Cerebellar nuclear complex (tissue), 1 donor: ENCODE results near the gene CCDC167.

Source experiments
- DNase-seq, 2 experiments: peaks; one replicate each; lab custom pipeline; 2025; lab: John Stamatoyannopoulos, UW

Gene CCDC167

GRCh38 chr6:37499433-37500293, at the start of gene CCDC167:
Gene CCDC167 (minus strand): TSS chr6:37499893. CDS start chr6:37499863, 30 bp downstream.
- DNase-seq, result peak; percentile 86 to 92

- no peak for DNase-seq
Observed at GRCh38 chr6:37549154-37549553, 49.5 kb upstream of the CCDC167 start.

DNA sequence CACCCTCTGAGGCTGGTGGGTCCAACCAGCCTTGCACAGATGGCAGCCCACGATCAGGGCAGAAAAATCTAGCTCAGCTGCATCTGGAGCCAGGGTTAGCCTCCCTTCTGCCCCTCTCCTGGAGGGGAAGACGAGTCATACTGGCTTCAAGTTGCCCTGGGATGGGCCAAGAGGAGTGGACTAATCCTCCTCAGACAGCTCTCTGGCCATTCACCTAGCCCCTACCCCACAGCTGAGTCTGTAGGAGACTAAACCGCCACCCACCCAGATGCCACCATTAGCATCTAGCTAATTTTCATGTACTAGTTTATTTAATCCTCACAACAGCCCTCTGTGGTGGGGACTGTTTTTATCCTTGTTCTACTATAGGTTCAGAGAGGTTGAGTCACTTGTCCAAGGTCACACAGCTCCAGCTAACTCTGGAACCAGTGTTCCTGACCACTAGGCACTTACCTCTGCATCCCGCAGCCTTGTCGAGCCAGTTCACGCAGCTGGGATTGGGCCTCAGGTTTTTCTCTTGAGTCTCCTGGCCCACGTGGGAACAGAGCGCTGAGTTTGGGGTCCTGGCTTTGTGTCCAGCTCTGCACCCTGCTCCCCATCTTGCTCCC, 48.5 kb upstream of the CCDC167 start:
- no peak for DNase-seq

DNA sequence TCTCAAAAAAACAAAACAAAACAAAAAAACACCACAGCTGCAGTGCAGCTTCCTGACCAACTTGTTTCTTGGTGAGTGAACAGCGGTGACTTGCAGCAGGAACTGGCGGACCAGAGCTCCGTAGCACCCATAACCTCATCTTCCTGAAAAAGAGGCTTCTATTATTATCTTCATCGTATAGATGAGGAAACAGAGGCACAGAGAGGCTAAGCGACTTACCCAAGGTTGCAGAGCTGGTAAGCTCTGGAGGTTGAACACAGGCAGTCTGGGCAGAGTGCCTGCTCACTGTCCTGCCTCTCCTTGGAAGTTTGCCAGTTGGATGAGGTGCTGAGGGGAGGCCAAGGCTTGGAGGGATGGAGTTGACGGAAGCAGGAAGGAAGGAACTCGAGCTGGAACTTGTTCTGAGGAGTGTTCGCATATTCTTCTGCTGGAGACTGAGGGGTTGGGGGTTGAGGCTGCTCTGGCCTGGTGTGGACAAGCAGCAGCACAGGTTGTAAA, 47.9 kb upstream of the CCDC167 start:
- DNase-seq, result no peak

DNA sequence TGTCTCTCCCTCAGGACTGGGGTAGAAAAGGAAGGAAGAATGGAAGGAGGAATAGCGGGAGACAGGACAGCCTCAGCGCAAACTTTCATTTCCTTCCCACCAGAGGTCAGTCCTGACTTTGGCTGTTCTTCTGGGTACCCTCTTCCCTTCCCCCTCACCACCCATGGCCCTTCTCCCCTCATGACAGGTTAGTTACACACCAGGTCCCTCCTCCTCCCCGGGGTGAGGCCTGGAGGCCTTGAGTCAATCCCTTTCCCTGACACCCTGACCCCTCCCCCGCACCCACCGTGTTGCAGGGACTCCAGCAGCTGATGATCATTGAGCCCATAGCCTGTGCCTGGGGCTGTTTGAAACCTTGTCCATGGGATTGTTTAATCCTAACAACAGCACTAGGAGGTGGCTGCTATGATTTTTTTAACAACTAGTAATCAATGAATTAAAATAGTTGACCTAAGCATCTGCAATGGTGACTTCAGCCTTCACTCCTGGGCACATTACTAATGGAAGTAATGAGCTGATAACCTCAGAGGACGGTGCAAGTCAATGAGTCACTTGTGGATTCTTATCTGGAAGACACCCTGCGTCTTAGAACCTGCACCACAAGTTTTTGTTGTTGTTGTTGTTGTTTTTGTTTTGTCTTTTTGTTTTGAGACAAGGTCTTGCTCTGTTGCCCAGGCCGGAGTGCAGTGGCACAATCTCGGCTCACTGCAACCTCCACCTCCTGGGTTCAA, 46.6 kb upstream of the CCDC167 start:
- no peak for DNase-seq

GRCh38 chr6:37544530-37544929, 44.8 kb upstream of the CCDC167 start:
- DNase-seq, result no peak

DNA sequence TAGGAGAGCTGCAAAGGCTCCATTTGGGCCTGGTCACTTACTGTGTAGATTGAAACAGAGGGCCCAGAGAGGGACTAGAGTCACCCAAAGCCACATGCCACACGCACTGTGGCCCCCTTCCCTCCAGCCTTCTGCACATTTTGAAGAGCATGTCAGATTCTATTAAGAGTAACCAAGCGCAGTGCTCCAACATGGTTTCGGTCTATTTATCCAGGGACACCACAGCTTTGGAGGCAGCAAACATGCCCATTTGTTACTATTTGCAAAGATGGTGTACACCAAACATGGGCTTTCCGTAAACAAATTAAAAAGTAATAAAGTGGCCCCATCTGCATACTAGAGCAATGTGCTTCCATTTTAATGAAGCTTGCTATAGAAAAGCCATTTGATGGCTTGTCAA, 43.7 kb upstream of the CCDC167 start:
- no peak for DNase-seq

DNA sequence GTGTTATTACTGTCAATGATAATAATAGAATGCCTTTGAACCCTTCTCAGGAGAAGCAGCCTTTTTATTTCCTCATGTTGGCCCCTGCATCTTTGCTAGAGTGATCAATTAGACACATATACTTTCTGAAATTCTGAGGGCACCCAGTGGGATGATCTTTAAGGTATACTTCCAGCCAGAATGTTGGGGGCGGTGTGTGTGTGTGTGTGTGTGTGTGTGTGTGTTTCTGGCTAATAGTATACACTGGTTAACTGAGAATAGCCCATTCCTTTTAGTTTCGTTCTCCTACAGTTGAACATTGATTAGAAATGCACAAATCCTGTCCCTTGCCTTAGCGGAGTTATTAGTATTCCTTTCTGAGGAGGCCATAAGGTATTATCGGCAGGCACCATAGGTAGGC, 41.7 kb upstream of the CCDC167 start:
- no peak for DNase-seq

- DNase-seq, result no peak
Observed at GRCh38 chr6:37540390-37540789, 40.7 kb upstream of the CCDC167 start.

GRCh38 chr6:37540029-37540352, 40.3 kb upstream of the CCDC167 start:
- DNase-seq, result no peak

DNA sequence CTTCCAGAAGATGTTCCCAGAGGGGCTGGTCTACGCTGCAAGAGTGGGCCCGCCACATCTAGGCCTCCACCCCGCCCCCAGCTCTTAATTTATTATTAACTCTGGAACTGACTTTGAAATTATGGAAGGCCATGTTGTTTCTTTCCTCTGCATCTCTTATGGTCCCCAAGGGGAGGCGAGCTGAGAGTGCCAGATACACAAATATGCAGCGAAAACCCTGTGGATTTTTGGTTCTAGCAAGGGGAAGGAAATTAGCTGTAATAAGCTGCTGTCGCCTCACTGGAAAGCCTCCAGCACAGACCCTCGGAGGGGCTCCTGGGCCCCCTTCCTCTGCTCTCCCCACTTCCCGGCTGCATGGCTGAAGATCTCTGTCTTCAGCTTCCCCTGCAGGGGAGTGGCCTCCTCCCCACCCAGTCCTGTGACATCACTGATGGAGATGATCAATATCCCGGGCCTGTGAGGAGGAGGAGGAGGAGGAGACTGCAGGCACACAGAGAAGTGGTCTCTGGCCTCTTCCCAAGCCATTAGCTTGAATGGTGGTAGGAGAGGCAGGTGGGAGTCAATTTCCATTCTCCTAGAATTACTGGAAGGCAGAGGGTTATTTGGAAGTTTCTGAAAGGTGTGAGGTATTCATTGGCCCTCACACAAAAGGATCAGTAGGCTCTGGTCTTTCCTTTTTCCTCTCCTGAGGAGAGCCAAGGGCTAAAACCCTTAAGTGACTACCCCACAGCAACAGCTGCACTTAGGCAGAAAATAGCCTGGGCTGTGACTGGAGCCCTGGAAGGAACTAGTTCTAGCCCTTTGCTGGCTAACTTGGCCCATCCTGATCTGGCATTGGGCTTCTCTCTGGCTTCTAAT, 39.7 kb upstream of the CCDC167 start:
- DNase-seq, result no peak

DNA sequence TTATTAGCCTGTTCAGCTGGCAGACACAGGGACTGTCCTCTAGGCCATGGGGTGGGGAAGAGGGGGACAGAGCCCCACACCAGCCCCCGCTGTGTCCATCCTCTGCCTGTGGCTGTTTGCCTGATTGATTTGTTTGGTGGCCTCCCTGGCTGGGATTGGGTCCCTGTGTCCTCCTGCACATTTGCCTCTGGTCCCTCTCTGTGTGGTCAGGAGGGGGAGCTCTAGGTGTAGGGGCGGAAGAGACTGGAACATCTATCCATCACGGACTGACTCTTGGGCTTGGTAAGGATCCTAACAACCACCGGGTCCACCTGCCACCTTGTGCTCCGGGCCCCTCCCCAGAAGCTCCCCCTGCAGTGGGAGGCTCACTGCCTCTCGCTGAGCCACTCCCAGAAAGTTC, 38.4 kb upstream of the CCDC167 start:
- DNase-seq, result no peak

- no peak for DNase-seq
Observed at GRCh38 chr6:37537548-37537947, 37.9 kb upstream of the CCDC167 start.

DNA sequence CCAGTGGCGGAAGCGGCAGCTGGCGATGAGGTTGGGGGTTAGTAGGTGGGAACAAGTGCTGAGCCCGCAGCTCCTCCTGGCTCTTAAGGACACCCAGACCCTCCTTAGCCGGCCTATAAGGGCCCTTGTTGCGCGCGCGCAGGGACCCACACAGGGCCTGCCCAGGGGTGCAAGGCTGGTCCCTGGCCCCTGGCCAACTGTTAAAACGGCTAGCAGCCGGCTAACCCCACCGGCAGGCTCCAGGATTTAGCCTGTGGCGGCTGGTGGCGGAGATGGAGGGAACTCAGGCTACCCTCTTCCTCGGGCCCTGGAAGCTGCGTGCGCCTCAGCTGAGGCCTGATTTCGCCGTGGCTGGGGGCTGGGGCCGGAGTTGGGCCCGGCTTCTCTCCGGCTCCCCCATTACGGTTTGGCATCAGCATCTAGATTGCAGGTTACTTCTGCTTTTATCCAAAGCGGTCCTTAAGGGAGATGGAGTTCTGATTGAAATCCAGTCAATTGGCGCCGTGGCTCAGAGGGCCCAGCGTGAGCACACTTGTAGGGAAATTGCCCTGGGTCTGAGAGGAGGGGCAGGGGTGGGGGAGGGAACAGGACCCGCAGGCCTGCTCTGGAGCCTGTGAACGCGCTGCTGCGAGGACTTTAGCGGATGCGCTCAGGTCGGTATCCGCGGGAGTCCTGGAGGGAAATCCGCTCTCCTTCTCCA, 36.9 kb upstream of the CCDC167 start:
- DNase-seq, result no peak

- no peak for DNase-seq
Observed at GRCh38 chr6:37535759-37536490, 36.2 kb upstream of the CCDC167 start.

DNA sequence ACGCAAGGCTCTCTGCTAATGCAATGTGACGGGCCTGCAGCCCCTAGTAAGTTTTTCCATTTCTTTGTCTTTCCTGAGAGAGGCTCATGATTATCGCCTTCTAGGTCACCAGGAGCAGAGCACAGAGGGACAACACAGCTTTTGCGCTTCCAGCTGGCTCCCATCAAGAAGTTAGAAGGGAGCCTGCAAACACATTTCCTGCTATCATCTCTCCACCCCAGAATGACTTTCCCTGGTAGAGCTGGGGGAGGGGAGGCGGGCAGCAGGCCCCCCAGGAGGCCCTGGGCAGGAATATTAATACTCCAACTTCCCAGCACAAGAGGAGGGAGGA, 35.7 kb upstream of the CCDC167 start:
- no peak for DNase-seq

DNA sequence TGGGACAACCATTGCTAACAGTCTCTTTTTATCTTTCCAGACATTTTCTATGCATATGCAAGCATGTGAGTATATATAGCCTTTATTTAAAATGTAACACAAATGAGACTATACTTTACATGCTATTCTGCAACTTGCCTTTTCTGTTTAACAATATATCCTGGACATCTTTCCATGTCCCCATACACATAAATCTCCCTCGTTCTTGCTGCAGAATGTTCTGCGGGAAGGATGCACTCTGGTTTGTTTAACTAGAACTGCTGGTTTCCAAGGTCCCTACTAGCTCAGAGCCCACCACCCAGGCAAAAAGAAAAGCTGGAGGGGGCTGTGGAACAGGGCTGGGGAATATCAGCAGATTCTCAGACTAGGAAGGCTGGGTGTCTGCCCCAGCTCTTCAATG, 35.2 kb upstream of the CCDC167 start:
- no peak for DNase-seq

DNA sequence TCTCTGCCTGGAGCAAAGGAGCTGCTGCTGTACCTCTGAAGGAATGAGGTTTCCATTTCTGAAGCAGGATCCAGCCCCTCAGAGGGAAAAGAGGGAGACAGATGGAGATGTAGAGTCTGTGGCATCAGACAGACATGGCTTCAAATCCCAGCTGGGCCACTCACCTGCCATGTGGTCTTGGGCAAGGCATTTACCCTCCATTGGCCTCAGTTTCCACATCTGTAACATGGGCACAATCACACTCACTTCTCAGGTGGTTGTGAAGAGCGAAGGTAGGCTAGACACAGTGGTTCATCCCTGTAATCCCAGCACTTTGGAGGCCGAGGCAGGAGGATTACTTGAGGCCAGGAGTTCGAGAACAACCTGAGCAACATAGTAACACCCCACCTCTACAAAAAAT, 32.4 kb upstream of the CCDC167 start:
- DNase-seq, result no peak

- no peak for DNase-seq
Observed at GRCh38 chr6:37531437-37532036, 31.8 kb upstream of the CCDC167 start.

- no peak for DNase-seq
Observed at GRCh38 chr6:37531026-37531425, 31.3 kb upstream of the CCDC167 start.
